GM21515 (cell line): Measurements from ENCODE around the gene TOMM7.
A peak's percentile ranks its signal among the peaks of the same experiment; 100 is the strongest.
"Not testable (repeated sequence)": the region's sequence is repeated elsewhere in the genome, so short reads cannot be mapped to it uniquely, and the experiment has no call there.

Experiments used
- ATAC-seq: cut with Tn5 transposase; IDR thresholded peaks from one replicate; pipeline ENCODE4 v1.9.1; 2021; ENCODE audit not compliant: unreplicated experiment

TOMM7 gene

DNA sequence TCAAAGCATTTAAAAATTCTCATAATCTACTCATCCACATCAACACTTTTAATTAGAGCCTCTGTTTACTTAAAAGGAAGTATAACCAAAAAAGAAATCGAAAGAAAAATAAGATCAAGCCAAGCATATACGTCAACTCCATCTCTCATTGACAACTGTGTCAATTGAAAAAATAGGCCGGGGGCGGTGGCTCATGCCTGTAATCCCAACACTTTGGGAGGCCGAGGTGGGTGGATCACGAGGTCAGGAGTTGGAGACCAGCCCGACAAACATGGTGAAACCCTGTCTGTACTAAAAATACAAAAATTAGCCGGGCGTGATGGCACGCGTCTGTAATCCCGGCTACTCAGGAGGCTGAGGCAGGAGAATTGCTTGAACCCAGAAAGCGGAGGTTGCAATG is 32.0 kb downstream of the TOMM7 start:
- ATAC-seq, result not testable (repeated sequence)

DNA sequence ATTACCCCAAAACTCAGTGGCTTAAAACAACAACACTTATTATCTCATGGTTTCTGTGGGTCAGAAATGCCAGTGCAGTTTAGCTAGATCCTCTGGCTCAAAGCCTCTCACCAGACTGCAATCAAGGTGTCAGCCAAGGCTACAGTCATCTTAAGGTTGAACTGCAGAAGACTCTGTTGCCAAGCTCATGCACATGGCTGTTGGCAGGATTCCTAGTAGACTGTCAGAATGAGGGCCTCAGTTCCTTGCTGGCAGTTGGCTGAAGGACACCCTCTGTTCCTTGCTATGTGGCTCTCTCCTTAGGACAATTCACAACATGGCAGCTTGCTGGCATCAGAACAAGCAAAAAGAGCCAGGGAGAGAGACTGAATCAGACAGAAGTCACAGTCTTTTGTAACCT is 34.7 kb downstream of the TOMM7 start:
- ATAC-seq, result no peak

DNA sequence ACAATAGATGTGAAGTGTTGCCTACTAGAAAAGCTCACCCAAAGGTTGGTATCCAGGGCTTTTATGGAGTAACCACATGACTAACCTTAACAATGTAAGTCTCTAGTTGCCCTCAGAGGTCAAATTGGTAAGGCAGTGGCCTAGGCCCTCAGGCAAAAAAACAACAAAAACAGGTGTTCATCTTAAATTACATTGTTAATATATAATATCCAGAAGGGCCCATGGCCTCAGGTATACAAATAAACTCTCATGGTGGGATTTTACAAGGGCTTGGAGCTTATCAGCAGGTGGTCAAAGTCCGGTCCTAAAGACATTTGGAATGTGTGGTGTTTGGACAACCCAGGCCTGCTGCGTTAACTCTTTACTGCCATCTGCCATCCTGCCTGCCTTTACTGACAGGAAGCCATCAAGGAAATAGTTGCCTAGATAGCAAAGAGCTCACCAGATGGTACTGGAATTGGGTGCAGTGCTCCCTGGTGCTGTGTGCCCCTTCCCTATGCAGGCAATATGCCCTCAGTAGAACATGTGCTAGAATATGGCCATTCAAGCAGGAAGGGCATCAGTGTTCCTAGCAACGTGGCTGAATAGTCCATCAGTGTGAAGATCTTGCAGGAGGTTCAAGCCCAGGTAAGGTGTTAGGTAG is 36.2 kb downstream of the TOMM7 start:
- no peak for ATAC-seq

DNA sequence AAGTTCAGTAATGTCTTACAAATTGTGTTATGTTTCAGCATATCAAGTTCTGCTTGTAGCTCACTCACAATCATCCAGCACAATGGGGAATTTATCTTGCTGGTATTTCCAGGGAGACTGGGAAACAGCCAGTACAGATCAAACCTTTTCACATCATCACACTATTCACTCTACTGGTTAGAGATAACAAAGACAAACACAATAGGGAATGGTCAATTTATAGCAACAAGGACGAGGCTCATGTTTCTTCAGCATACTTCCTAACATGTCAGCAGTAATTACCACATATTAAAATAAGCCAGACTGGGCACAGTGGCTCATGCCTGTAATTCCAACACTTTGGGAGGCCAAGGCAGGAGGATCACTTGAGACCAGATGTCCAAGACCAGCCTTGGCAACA is 38.3 kb downstream of the TOMM7 start:
- no peak for ATAC-seq

DNA sequence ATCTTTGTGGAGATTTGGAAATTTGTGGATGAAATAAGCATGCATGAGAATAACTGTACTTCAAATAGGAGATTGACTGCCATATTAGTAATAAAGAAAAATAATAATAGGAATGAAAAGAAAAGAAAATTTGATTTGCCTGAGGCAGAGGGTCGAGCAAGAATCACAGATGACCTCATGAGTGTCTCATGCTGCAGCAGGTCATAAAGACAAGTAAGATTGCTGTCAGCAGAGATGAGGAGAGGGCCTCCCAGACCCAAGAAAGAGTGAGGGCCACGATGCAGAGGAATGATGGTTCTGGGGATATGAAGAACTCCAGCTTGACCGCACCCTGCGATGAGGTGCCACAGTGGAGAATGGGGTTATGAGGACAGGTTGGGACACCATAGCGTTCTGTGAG is 39.2 kb downstream of the TOMM7 start:
- ATAC-seq, result no peak

DNA sequence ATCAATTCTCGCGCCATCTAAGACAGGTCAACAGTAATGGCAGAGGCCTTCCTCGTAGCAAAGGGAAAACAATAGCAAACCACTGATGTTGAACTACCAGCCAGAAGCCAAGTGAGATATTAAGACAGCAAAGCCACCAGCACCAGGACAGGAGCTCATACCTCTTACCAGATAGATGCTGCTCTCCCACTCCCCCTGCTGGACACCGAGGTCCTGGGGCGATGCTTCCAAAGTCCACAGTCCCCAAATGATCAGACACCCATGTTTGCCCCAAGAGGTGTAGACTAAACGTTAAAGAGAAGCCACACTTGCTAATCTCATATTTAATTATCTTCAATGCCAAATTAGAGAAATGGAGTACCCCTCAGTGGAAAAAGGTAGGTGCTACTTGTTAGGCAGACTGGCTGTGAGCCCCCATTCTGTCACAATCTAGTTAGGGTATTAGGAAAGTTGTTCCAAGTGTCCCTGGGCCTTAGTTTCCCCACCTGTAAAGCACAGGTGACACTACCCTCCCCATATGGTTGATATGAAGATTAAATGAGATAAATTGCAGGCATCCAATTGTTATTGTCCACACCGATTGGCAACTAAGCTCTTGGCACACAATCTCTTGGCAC is 39.9 kb downstream of the TOMM7 start:
- ATAC-seq, result peak; percentile 78

DNA sequence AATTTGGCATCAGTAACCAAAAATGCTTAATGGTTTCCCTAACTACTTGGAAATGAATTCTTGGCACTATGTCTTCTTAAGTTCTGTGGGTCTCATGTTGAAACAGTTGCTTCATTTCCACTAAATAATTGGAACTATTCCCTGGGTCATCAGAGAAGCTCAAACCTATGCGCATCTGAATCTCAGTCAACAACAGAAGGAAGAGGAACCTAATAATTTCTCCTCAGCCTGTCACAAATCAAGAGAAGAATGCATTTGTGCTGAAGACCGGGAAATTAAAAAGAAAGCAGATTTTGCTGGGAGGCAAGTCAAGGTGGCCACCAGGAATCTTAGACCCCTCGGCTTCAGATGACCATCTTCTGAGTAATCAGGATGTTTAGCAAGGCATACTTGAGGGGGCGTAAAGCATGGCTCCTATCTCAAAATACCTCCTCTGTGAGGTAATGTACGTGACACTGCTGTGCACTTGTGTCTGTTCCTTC is 41.4 kb downstream of the TOMM7 start:
- ATAC-seq, result no peak

DNA sequence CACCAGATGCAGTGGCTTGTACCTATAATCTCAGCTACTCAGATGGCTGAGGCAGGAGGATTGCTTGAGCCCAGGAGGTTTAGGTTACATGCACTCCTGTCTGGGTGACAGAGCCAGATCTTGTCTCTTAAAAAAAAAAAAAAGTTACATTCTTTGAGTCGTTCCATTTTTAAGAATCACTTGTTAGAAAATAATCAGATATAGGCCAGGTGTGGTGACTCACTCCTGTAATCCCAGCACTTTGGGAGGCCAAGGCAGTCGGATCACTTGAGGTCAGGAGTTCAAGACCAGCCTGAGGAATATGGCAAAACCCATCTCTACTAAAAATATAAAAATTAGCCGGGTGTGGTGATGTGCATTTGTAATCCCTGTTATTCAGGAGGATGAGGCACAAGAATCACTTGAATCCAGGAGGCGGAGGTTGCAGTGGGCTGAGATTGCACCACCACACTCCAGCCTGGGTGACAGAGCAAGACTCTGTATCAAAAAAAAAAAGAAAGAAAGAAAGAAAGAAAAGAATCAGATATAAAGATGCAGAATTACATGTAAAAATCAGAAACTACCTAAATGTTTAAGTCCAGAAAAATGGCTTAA is 42.8 kb downstream of the TOMM7 start:
- not testable (repeated sequence) for ATAC-seq

DNA sequence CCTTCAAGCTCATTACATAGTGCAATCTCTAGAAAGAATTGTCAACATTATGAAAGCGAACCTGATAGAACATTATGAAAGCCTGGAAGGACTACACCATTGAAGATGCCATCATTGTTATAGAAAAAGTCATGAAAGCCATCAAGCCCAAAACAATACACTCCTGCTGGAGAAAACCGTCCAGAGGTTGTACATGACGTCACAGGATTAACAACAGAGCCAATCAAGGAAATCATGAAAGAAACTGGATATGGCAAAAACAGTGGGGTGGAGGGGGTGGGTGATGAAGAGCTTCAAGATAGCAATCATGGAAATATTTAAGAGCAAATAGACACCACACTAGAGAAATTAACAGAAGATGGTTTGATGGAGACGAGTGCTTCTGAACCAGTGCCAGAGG is 45.7 kb downstream of the TOMM7 start:
- ATAC-seq, result no peak

DNA sequence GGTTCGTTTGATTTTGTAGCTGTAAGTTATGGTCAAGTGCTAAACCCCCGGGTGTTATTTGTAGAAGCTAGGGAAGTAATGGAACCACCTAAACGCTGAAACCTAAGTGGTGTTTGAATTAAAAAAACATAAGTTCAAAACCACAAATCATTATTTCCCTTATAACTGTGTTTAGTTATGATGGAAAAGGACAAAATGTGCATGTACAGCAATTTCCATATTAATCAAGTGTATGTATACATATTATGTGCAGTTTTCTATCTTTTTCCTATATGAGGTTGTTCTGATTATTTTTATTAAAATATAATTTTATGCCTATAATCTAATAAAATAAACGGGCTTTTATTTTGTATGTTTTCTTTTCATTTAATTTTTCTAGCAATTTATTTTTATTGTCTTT is 49.8 kb downstream of the TOMM7 start:
- no peak for ATAC-seq

DNA sequence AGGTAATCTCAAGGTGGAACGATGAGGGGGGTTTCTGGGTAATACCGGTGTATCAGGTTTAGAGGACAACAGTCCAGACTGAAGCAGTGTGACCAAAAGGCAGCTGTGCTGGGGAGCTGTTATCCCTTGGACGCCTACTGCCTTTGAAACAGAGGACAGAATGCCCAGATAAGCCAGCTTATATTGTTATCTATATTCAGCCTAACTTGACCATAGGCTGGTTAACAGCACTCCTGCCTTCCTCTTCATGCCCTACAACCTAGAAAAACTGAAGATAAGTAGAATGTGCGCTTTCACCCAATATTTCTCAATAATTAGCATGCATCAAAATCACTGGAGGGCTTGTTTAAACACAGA is 50.8 kb downstream of the TOMM7 start:
- no peak for ATAC-seq

DNA sequence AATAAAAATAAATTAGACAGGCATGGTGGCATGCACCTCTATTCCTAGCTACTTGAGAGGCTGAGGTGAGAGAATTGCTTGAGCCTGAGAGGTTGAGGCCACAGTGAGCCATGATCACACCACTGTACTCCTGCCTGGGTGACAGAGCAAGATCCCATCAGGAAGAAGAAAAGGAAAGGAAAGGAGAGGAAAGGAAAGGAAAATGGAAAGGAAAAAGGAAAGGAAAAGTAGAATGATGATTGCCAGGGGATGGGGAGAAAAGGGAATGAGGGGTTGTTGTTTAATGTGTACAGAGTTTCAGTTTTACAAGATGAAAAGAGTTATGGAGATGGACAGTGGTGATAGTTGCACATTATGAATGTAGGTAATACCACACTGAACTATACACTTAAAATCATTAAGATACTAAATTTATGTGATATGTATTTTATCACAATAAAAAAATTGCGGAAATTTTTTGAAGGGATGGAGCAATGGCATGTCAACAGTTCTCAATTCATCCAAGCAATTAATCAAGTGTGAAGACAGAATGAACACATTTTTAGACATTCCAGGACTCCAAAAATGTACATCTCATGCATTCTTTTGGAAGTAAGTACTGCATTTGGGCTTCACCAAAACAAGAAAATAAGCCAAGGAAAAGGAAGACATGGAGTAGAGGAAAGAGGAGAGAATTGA is 51.3 kb downstream of the TOMM7 start:
- ATAC-seq, result no peak

DNA sequence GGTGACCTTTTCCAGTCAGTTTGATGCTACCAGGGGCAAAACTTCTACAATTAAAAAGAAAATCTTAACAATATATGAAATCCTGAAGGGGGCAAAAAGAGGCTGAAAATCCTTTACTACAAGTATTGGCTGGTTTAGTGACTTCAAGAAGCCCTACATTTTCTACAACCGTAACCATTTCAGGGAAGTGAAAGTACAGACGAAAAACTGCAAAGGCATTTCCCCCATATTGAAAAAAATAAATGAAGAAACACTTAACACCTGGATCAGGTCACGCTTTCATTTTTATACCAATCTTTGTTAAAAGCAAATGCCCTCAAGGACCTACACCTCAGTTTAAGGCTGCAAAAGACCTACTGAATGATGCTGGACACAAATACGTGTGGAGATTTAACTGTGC is 57.0 kb downstream of the TOMM7 start:
- ATAC-seq, result peak; percentile 93
